Activated CD4-positive, alpha-beta memory T cell treated with anti-CD3 and anti-CD28 coated beads for 36 hours (primary cell): Measurements from ENCODE around the gene LEUTX. TPM values are rescaled to one million over a fixed set of nuclear protein-coding genes. Genes with fewer than 3 reads are reported as not detected.
"Not testable (repeated sequence)": the region's sequence is repeated elsewhere in the genome, so short reads cannot be mapped to it uniquely, and the experiment has no call there.

Experiments used
- CTCF ChIA-PET: fragments of 350-600 bp; sonication (Branson Sonifier 250); formaldehyde crosslinking; loops from one replicate; lab custom pipeline; 2021; ENCODE audit warnings: antibody characterized with exemption, inconsistent platforms; lab: Charles Lee
- POLR2A ChIA-PET: fragments of 350-600 bp; sonication (Branson Sonifier 250); formaldehyde crosslinking; loops from one replicate; lab custom pipeline; 2021; ENCODE audit warnings: antibody characterized with exemption; lab: Charles Lee
- DNase-seq: peaks from one replicate; pipeline ENCODE4 v3.0.0-alpha.2; 2020
- H3K27ac Mint-ChIP-seq: one replicate; pipeline ENCODE4 v1.8.0; 2021; ENCODE audit warnings: mixed read lengths
- H3K27me3 Mint-ChIP-seq: one replicate; pipeline ENCODE4 v1.8.0; 2021; ENCODE audit warnings: mixed read lengths
- H3K36me3 Mint-ChIP-seq: one replicate; pipeline ENCODE4 v1.8.0; 2021; ENCODE audit warnings: mixed read lengths
- H3K4me1 Mint-ChIP-seq: one replicate; pipeline ENCODE4 v1.8.0; 2021; ENCODE audit warnings: low read depth, mixed read lengths
- H3K4me3 Mint-ChIP-seq: one replicate; pipeline ENCODE4 v1.8.0; 2021; ENCODE audit warnings: mild to moderate bottlenecking, mixed read lengths
- H3K9me3 Mint-ChIP-seq: one replicate; pipeline ENCODE4 v1.8.0; 2021; ENCODE audit warnings: mixed read lengths
- intact Hi-C: fragments of 100-400 bp; cut with micrococcal nuclease; formaldehyde crosslinking; loops from one replicate; pipeline ENCODE4 v1.15.1; 2023
- total RNA-seq, 2 experiments: library from RNA; stranded (reverse); gene quantifications; one replicate each; pipeline ENCODE4 v1.2.3, GENCODE V29; 2021

Gene LEUTX
- total RNA-seq, 2 experiments from 2014 or later: not detected

DNA sequence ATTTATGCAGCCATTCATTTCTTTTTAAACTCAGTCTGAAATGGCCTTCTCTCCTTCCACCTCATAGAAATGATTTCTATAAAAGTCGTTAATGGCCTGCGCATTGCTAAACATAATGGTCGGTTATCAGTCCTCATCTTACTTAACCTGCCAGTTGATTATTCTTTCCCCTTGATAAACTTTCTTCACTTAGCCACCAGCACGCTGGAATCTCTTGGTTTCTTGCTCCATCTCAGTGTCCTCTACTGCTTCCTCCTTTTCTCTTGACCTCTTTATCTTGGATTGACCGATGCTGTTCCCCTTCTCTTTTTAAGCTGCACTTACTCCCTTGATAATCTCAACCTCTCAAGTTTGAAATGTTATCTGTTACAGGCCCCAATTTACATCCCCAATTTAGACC lies 28.7 kb upstream of the LEUTX start:
- intact Hi-C loops: no loop called here
- H3K4me3 Mint-ChIP-seq: no peak overlapping the region
- no peak for DNase-seq
- ChIA-PET CTCF (no interaction called here), POLR2A (no interaction called here)
- H3K9me3 Mint-ChIP-seq: no peaks in the 10 kb centered on the region
- H3K27ac Mint-ChIP-seq: no peak overlapping the region
- no peaks in the 10 kb centered on the region for H3K4me1 Mint-ChIP-seq
- no peaks in the 10 kb centered on the region for H3K36me3 Mint-ChIP-seq
- peaks cover 12% of the 10 kb centered on the region for H3K27me3 Mint-ChIP-seq

DNA sequence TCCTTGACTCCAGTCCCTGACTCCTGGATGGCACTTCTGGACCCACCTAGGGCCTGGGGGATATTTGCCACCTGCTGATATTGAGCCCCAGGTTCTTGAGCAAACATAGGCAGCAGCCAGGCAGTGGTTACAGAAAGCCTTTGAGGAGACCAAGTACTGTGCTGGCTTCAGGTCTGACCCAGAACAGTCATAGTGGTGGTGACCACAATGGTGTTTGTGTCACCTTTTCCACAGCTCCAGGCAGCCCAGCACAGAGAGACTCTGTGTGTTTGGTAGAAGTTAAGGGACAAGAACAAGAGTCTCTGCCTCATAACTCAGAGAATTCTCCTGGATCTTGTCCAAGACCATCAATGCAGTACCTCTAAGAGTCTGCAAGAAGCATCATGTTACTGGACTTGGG lies 26.3 kb upstream of the LEUTX start:
- Mint-ChIP-seq H3K27me3 (peaks cover 13% of the 10 kb centered on the region), H3K36me3 (no peaks in the 10 kb centered on the region), H3K4me3 (no peak overlapping the region), H3K9me3 (no peaks in the 10 kb centered on the region), H3K4me1 (no peaks in the 10 kb centered on the region), H3K27ac (no peak overlapping the region)
- ChIA-PET CTCF (no interaction called here), POLR2A (no interaction called here)
- peak; percentile 50 for DNase-seq
- intact Hi-C loops: no loop called here

DNA sequence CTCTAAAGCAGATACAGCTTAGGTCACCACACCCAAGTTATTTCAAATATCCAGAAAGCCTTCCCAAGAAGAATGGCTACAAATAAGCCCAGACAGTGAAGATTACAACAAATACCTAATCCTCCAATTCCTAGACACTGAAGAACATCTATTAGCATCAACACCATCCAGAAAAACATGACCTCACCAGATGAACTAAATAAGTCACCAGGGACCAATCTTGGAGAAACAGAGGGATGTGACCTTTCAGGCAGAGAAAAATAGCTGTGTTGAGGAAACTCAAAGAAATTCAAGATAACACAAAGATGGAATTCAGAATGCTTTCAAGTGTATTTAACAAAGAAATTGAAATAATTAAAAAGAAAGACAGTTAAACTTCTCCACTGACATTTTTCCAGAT lies 25.9 kb upstream of the LEUTX start:
- no peaks in the 10 kb centered on the region for H3K9me3 Mint-ChIP-seq
- H3K4me3 Mint-ChIP-seq: no peak overlapping the region
- ChIA-PET CTCF (no interaction called here), POLR2A (no interaction called here)
- intact Hi-C loops: no loop called here
- H3K36me3 Mint-ChIP-seq: no peaks in the 10 kb centered on the region
- DNase-seq: no peak
- no peak overlapping the region for H3K27ac Mint-ChIP-seq
- no peaks in the 10 kb centered on the region for H3K4me1 Mint-ChIP-seq
- H3K27me3 Mint-ChIP-seq: peaks cover 17% of the 10 kb centered on the region

DNA sequence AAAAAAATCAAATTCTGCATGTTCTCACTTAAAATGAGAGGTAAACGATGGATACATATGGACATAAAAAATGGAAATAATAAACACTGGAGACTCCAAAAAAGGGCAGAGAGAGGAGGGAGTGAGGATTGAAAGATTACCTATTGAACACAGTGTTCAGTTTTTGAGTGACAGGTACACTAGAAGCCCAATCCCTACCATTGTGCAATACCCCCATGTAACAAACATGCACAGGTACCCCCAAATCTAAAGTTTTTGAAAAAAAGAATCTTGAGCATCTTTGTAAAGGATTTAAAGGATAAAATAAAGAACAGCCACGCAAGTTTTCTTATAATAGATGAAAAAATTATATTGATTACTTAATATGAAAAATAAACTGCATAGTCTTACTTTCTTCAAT lies 24.1 kb upstream of the LEUTX start:
- DNase-seq: no peak
- Mint-ChIP-seq H3K4me1 (peaks cover 4% of the 10 kb centered on the region), H3K4me3 (no peak overlapping the region), H3K9me3 (no peaks in the 10 kb centered on the region), H3K27ac (no peak overlapping the region), H3K36me3 (no peaks in the 10 kb centered on the region), H3K27me3 (peaks cover 23% of the 10 kb centered on the region)
- ChIA-PET CTCF (no interaction called here), POLR2A (no interaction called here)
- intact Hi-C loops: no loop called here

DNA sequence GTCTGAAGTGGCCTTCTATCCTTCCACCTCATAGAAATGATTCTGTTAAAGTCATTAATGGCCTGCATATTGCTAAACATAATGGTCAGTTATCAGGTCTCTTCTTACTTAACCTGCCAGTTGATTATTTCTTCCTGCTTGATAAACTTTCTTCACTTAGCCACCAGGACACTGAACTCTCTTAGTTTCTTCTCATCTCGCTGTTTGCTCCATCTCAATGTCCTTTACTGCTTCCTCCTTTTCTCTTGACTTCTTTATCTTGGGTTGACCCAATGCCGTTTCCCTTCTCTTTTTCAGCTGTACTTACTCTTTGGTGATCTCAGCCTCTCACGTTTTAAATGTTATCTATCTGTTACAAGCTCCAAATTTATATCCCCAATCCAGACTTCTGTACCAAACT lies 23.7 kb upstream of the LEUTX start:
- no peak overlapping the region for H3K4me3 Mint-ChIP-seq
- intact Hi-C loops: no loop called here
- CTCF ChIA-PET: no interaction called here

DNA sequence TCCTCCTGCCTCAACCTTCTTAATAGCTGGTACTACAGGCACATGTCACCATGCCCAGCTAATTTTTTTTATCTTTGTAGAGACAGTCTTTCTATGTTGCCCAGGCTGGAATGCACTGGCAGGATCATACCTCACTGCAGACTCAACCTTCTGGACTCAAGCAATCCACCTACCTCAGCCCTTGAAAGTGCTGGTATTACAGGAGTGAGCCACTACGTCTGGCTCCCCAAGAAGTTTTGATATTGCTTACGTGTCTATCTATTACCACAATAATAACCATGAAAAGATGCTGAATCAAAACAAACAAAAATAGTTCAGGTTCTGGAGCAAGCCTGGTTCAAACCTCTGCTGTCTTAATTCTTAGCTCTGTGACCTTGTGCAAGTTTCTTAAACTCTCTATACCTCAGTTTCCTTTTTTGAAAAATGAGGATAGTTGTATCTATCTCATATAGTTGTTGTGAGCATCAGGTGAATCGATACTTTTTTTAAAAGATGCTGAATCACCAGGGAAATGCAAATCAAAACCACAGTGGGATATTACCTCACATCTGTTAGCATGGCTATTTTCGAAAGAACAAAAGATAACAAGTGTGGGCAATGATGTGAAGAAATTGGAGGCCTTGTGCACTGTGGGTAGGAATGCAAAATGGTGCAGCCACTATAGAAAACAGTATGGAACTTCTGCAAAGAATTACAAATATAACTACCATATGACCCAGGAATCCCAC lies 19.0 kb upstream of the LEUTX start:
- H3K27ac Mint-ChIP-seq: no peak overlapping the region
- ChIA-PET CTCF (interaction anchor here (0.9 to 1.0 kb wide), 2 partner anchors 33 to 84 kb away, joined by 3 read pairs; no protein-coding TSS in a partner anchor), POLR2A (no interaction called here)
- intact Hi-C loops: no loop called here
- DNase-seq: no peak
- no peaks in the 10 kb centered on the region for H3K9me3 Mint-ChIP-seq
- H3K36me3 Mint-ChIP-seq: no peaks in the 10 kb centered on the region
- peaks cover 12% of the 10 kb centered on the region for H3K4me1 Mint-ChIP-seq
- peaks cover 16% of the 10 kb centered on the region for H3K27me3 Mint-ChIP-seq
- no peak overlapping the region for H3K4me3 Mint-ChIP-seq

More for the DNA sequence above, 23.7 kb upstream of the LEUTX start:
- Mint-ChIP-seq H3K4me1 (peaks cover 9% of the 10 kb centered on the region), H3K36me3 (no peaks in the 10 kb centered on the region), H3K27ac (no peak overlapping the region), H3K27me3 (peaks cover 23% of the 10 kb centered on the region), H3K9me3 (no peaks in the 10 kb centered on the region)
- no peak for DNase-seq
- POLR2A ChIA-PET: no interaction called here

DNA sequence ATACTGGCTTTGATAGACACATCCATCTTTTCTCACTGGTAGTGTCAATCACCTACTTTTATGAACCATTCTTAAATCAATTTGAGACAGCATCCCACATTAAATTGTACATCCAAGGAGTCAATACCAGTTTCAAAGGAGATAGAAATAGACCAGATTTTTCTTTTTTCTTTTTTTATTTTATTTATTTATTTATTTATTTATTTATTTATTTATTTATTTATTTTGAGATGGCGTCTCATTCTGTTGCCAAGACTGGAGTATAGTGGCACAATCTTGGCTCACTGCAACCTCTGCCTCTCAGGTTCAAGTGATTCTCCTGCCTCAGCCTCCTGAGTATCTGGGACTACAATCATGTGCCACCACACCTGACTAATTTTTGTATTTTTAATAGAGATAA lies 16.8 kb upstream of the LEUTX start:
- peaks cover 18% of the 10 kb centered on the region for H3K27me3 Mint-ChIP-seq
- H3K27ac Mint-ChIP-seq, CTCF ChIA-PET, POLR2A ChIA-PET, intact Hi-C loops, DNase-seq, H3K4me3 Mint-ChIP-seq, H3K9me3 Mint-ChIP-seq, H3K36me3 Mint-ChIP-seq: not testable (repeated sequence)
- peaks cover 15% of the 10 kb centered on the region for H3K4me1 Mint-ChIP-seq

DNA sequence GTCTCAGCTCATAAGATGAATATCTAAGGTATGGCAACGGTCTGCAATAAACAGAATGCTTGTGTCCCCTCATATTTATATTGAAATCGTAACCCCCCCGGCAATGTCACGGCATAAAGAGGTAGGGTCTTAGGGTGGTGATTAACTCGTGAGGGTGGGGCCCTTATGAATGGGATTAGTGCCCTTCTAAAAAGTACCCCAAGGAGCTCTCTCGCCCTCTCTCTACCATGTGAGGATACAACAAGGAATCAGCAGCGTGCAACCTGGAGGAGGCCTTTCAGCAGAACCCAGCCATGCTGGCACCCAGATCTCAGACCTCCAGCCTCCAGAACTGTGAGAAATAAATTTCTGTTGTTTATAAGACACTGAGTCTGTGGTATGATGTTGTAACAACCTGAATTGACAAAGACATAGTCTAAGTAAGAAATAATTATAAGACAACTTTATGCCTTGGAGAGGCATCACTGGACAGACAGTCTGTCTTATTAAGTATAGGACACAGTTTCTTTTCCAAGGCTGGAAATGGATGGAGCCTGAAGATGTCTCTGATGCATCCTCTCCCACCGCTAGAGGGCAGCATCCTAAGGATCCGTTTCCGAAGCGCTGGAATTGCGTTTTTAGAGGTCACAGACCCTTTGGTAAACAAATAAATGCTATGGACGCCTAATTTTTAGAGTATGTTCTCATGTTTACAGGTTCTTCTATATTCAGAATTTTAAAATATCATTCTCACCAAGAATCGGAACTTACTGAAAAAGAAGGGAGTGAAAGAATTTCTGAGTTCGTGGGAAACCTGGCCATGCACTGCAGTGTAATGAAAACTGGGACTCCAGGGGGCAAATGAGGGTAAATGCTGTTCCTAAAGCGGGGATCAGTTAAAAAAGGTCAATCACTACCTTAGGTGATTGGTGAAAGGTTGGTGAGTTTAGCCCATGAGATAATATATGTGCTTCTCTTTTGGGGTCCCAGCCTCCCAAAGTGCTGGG lies 13.3 kb upstream of the LEUTX start:
- Mint-ChIP-seq H3K4me3 (no peak overlapping the region), H3K27ac (no peak overlapping the region), H3K9me3 (peaks cover 4% of the 10 kb centered on the region), H3K27me3 (peaks cover 7% of the 10 kb centered on the region), H3K36me3 (no peaks in the 10 kb centered on the region), H3K4me1 (peaks cover 3% of the 10 kb centered on the region)
- peak; percentile 41 for DNase-seq
- intact Hi-C loops: loop anchor here (2.0 to 5.0 kb wide), 2 partner anchors 91 to 213 kb away; no protein-coding TSS in a partner anchor
- CTCF ChIA-PET: interaction anchor here (0.6 to 5.1 kb wide), 21 partner anchors 13 to 214 kb away, joined by 3 to 49 read pairs (median 4); partner anchors contain the start of genes DYRK1B, LEUTX and LGALS13
- POLR2A ChIA-PET: interaction anchor here (0.5 kb wide), 1 partner anchor 543 kb away, joined by 4 read pairs; no protein-coding TSS in a partner anchor

DNA sequence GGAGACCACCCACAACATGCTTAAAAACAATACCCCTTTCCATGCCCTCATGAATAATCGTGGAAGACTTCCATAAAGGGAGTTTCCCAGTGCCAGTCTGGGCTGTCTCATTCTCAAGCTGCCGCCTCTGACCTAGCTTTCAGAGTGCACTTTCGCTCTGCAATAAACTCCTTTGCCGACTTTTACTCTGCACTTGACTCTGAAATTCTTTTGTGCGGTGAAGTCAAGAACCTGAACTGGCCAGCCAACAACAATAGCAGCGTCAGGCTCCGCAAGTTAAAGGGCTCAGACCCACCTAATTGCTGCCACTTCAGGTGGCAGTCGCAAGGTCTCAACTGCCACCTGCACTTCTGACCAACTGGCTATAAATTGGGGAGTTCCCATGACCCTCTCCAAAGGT lies 10.3 kb upstream of the LEUTX start:
- intact Hi-C loops: loop anchor here (5.0 kb wide), 1 partner anchor 216 kb away; no protein-coding TSS in a partner anchor
- H3K27ac Mint-ChIP-seq: no peak overlapping the region
- DNase-seq: no peak
- H3K9me3 Mint-ChIP-seq: peaks cover 4% of the 10 kb centered on the region
- H3K27me3 Mint-ChIP-seq: peaks cover 8% of the 10 kb centered on the region
- ChIA-PET CTCF (interaction anchor here (0.8 to 5.1 kb wide), 8 partner anchors 12 to 217 kb away, joined by 3 to 49 read pairs (median 3); no protein-coding TSS in a partner anchor), POLR2A (no interaction called here)
- peaks cover 3% of the 10 kb centered on the region for H3K4me1 Mint-ChIP-seq
- no peak overlapping the region for H3K4me3 Mint-ChIP-seq
- H3K36me3 Mint-ChIP-seq: no peaks in the 10 kb centered on the region

DNA sequence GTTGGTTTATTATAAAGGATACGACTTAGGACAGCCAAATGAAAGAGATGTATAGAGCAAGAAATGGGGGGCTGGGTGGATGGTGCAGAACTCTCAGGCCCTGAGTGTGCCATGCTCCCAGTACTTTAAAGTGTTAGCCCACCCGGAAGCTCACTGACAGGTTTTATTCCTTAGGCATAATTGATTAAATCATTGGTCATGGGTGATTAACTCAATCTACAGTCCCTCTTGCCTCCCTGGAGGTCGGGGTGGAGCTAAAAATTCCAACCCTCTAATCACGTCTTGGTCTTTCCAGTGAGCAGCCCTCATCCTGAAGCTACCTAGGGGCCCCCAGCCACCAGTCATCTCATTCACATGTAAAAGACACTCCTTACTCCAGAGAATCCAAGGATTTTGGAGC lies 9.9 kb upstream of the LEUTX start:
- intact Hi-C loops: loop anchor here (5.0 kb wide), 1 partner anchor 216 kb away; no protein-coding TSS in a partner anchor
- CTCF ChIA-PET: interaction anchor here (0.8 to 5.1 kb wide), 5 partner anchors 11 to 217 kb away, joined by 3 to 49 read pairs (median 3); no protein-coding TSS in a partner anchor
- POLR2A ChIA-PET: no interaction called here
- no peak for DNase-seq
- no peak overlapping the region for H3K27ac Mint-ChIP-seq
- no peaks in the 10 kb centered on the region for H3K36me3 Mint-ChIP-seq
- no peak overlapping the region for H3K4me3 Mint-ChIP-seq
- peaks cover 3% of the 10 kb centered on the region for H3K4me1 Mint-ChIP-seq
- H3K27me3 Mint-ChIP-seq: peaks cover 8% of the 10 kb centered on the region
- H3K9me3 Mint-ChIP-seq: peaks cover 4% of the 10 kb centered on the region

DNA sequence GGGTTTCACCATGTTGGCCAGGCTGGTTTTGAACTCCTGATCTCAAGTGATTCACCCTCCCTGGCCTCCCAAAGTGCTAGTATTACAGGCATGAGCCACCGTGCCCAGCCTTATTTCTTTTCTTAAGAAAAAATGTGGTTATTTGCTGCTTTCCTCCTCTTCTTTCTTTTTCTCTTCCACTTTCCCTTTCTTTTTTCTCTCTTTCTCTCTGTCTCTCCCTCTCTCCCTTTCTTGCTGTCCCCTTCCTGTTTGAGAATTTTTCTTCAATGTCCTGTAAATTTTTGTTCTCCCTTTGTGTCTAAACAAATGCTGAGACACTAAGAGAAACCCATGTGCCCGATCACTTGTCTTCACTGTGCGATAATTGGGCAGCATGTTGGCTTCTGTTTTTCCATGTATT lies 2.2 kb downstream of the LEUTX start:
- H3K27me3 Mint-ChIP-seq: peaks cover 31% of the 10 kb centered on the region

DNA sequence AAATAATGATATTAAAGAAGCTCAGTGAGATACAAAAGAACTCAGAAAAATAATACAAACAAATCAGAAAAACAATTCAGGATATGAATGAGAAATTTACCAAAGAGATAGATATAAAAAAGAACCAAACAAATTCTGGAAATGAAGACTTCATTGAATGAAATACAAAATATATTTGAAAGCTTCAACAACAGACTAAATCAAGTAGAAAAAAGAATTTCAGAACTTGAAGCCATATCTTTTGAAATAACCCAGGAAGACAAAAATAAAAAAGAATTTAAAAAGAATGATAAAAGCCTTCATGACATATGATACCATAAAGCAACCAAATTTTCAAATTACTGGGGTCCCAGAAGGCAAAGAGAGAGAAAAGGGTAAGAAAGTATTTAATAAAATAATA lies 9.6 kb downstream of the LEUTX start:
- Mint-ChIP-seq H3K27ac (no peak overlapping the region), H3K36me3 (peaks cover 5% of the 10 kb centered on the region), H3K9me3 (peaks cover 15% of the 10 kb centered on the region), H3K27me3 (peaks cover 21% of the 10 kb centered on the region), H3K4me1 (peaks cover 4% of the 10 kb centered on the region), H3K4me3 (no peak overlapping the region)
- CTCF ChIA-PET: interaction anchor here (0.7 to 1.0 kb wide), 3 partner anchors 21 to 55 kb away, joined by 3 read pairs; no protein-coding TSS in a partner anchor
- intact Hi-C loops: no loop called here
- POLR2A ChIA-PET: no interaction called here
- no peak for DNase-seq

More for the DNA sequence above, 2.2 kb downstream of the LEUTX start:
- intact Hi-C loops: no loop called here
- H3K9me3 Mint-ChIP-seq: no peaks in the 10 kb centered on the region
- POLR2A ChIA-PET: no interaction called here
- DNase-seq: no peak
- H3K4me1 Mint-ChIP-seq: peaks cover 7% of the 10 kb centered on the region
- no peak overlapping the region for H3K4me3 Mint-ChIP-seq
- no peaks in the 10 kb centered on the region for H3K36me3 Mint-ChIP-seq
- H3K27ac Mint-ChIP-seq: no peak overlapping the region
- CTCF ChIA-PET: interaction anchor here (1.2 to 1.3 kb wide), 2 partner anchors 12 to 16 kb away, joined by 4 to 7 read pairs; no protein-coding TSS in a partner anchor
